ENCODE measurements around the gene BCL2L14.

DNA sequence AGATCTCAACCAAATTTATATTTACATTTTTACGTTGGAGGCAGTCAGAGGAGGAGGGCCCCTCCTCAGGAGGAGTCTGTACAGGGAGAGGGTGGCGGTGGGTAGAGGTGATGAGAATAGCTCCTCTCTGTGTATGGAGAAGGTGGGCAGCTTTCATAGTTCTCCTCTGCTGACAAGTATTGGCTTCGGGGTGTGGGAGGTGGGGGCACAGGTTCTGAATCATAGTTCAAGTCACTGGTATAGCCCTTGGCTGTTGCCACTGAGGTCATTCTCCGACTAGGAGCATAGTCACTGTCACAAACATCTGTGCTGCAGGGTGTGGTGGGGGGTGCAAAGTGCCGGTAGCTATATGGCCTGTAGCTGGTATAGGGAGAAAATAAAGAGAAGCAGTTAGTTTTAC is 50.3 kb downstream of the BCL2L14 start:
- TF ChIP-seq, protein P1, sequence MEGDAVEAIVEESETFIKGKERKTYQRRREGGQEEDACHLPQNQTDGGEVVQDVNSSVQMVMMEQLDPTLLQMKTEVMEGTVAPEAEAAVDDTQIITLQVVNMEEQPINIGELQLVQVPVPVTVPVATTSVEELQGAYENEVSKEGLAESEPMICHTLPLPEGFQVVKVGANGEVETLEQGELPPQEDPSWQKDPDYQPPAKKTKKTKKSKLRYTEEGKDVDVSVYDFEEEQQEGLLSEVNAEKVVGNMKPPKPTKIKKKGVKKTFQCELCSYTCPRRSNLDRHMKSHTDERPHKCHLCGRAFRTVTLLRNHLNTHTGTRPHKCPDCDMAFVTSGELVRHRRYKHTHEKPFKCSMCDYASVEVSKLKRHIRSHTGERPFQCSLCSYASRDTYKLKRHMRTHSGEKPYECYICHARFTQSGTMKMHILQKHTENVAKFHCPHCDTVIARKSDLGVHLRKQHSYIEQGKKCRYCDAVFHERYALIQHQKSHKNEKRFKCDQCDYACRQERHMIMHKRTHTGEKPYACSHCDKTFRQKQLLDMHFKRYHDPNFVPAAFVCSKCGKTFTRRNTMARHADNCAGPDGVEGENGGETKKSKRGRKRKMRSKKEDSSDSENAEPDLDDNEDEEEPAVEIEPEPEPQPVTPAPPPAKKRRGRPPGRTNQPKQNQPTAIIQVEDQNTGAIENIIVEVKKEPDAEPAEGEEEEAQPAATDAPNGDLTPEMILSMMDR (IDR thresholded peaks at IDR 0.05; ENCODE audit: insufficient read depth, low read length), result no peak
- TF ChIP-seq POLR2AphosphoS5 (IDR thresholded peaks at IDR 0.05; ENCODE audit: low read depth), result no peak
